ENCODE results near the gene BDKRB1.

BDKRB1 gene

DNA sequence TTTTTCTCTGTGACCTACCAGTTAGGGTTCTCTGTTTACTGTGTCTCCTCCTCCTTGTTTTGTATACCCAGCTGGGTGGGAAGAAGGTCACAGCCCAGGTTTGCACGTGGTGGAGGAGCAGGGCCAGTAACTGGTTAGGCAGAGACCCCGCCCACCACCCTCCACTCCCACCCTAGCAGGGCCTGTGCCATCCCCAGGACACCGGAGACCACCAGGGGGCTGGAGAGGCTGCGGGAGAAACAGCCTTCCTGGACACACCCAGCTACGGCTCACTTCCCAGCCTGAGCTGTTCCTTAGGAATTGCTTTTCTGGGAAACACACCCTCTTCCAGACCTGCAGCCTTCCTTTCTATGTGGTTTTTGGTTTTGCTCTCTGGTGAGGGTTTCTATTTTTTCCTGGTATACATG is 30.3 kb upstream of the BDKRB1 start:
- peak; percentile 81 for ATAC-seq
- TF ChIP-seq TSHZ2 (CRISPR knock-in tag; IDR thresholded peaks at IDR 0.05) (no peak), TOX (CRISPR knock-in tag; IDR thresholded peaks at IDR 0.05; ENCODE audit: borderline replicate concordance) (no peak), BACH2 (CRISPR knock-in tag; IDR thresholded peaks at IDR 0.05; ENCODE audit: borderline replicate concordance) (no peak), OSR1 (CRISPR knock-in tag; IDR thresholded peaks at IDR 0.05) (no peak), RARB (CRISPR knock-in tag; IDR thresholded peaks at IDR 0.05) (no peak), ZNF70 (CRISPR knock-in tag; IDR thresholded peaks at IDR 0.05) (no peak), ZNF8 (CRISPR knock-in tag; IDR thresholded peaks at IDR 0.05) (no peak), PPARA (CRISPR knock-in tag; IDR thresholded peaks at IDR 0.05; ENCODE audit: borderline replicate concordance) (no peak), GLIS3 (CRISPR knock-in tag; IDR thresholded peaks at IDR 0.05) (no peak)
- TF ChIP-seq, protein P1, sequence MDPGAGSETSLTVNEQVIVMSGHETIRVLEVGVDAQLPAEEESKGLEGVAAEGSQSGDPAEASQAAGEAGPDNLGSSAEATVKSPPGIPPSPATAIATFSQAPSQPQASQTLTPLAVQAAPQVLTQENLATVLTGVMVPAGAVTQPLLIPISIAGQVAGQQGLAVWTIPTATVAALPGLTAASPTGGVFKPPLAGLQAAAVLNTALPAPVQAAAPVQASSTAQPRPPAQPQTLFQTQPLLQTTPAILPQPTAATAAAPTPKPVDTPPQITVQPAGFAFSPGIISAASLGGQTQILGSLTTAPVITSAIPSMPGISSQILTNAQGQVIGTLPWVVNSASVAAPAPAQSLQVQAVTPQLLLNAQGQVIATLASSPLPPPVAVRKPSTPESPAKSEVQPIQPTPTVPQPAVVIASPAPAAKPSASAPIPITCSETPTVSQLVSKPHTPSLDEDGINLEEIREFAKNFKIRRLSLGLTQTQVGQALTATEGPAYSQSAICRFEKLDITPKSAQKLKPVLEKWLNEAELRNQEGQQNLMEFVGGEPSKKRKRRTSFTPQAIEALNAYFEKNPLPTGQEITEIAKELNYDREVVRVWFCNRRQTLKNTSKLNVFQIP (CRISPR knock-in tag; IDR thresholded peaks at IDR 0.05; ENCODE audit: borderline replicate concordance, low read depth), result no peak

- ATAC-seq, result no peak
- no peak for TF ChIP-seq ZC3H10 (CRISPR knock-in tag; IDR thresholded peaks at IDR 0.05)
- no peak for TF ChIP-seq GLIS3 (CRISPR knock-in tag; IDR thresholded peaks at IDR 0.05)
- no peak for TF ChIP-seq OSR1 (CRISPR knock-in tag; IDR thresholded peaks at IDR 0.05)
- no peak for TF ChIP-seq ZFP30 (CRISPR knock-in tag; IDR thresholded peaks at IDR 0.05)
- no peak for TF ChIP-seq ZNF565 (CRISPR knock-in tag; conservative IDR thresholded peaks at IDR 0.05; ENCODE audit: low read depth)
- TF ChIP-seq SNAI2 (CRISPR knock-in tag; IDR thresholded peaks at IDR 0.05), result no peak
- TF ChIP-seq PPARA (CRISPR knock-in tag; IDR thresholded peaks at IDR 0.05; ENCODE audit: borderline replicate concordance), result no peak
- no peak for TF ChIP-seq ARNTL (CRISPR knock-in tag; IDR thresholded peaks at IDR 0.05; ENCODE audit: borderline replicate concordance, low read depth)
- no peak for TF ChIP-seq ZNF70 (CRISPR knock-in tag; IDR thresholded peaks at IDR 0.05)
- TF ChIP-seq TOX (CRISPR knock-in tag; IDR thresholded peaks at IDR 0.05; ENCODE audit: borderline replicate concordance), result no peak
- TF ChIP-seq, protein P2, sequence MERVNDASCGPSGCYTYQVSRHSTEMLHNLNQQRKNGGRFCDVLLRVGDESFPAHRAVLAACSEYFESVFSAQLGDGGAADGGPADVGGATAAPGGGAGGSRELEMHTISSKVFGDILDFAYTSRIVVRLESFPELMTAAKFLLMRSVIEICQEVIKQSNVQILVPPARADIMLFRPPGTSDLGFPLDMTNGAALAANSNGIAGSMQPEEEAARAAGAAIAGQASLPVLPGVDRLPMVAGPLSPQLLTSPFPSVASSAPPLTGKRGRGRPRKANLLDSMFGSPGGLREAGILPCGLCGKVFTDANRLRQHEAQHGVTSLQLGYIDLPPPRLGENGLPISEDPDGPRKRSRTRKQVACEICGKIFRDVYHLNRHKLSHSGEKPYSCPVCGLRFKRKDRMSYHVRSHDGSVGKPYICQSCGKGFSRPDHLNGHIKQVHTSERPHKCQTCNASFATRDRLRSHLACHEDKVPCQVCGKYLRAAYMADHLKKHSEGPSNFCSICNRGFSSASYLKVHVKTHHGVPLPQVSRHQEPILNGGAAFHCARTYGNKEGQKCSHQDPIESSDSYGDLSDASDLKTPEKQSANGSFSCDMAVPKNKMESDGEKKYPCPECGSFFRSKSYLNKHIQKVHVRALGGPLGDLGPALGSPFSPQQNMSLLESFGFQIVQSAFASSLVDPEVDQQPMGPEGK (CRISPR knock-in tag; IDR thresholded peaks at IDR 0.05; ENCODE audit: borderline replicate concordance), result no peak
- no peak for TF ChIP-seq TCF4 (CRISPR knock-in tag; IDR thresholded peaks at IDR 0.05; ENCODE audit: borderline replicate concordance)
- no peak for TF ChIP-seq ISL1 (CRISPR knock-in tag; IDR thresholded peaks at IDR 0.05)
- TF ChIP-seq BACH2 (CRISPR knock-in tag; IDR thresholded peaks at IDR 0.05; ENCODE audit: borderline replicate concordance), result no peak
- TF ChIP-seq ZNF8 (CRISPR knock-in tag; IDR thresholded peaks at IDR 0.05), result no peak
- TF ChIP-seq TSHZ2 (CRISPR knock-in tag; IDR thresholded peaks at IDR 0.05), result no peak
- TF ChIP-seq RARB (CRISPR knock-in tag; IDR thresholded peaks at IDR 0.05), result no peak
- no peak for TF ChIP-seq CSDC2 (CRISPR knock-in tag; IDR thresholded peaks at IDR 0.05)
- no peak for TF ChIP-seq ESRRG (CRISPR knock-in tag; IDR thresholded peaks at IDR 0.05)
- TF ChIP-seq, protein P1 (CRISPR knock-in tag; IDR thresholded peaks at IDR 0.05; ENCODE audit: borderline replicate concordance, low read depth), result no peak
Observed at GRCh38 chr14:96227428-96227827, 28.6 kb upstream of the BDKRB1 start.
